NCI-H2029 (cell line): ENCODE measurements around the gene SREK1IP1.

Experiments used
- DNase-seq: peaks from one replicate; lab custom pipeline; 2025; lab: John Stamatoyannopoulos, UW

Gene SREK1IP1

DNA sequence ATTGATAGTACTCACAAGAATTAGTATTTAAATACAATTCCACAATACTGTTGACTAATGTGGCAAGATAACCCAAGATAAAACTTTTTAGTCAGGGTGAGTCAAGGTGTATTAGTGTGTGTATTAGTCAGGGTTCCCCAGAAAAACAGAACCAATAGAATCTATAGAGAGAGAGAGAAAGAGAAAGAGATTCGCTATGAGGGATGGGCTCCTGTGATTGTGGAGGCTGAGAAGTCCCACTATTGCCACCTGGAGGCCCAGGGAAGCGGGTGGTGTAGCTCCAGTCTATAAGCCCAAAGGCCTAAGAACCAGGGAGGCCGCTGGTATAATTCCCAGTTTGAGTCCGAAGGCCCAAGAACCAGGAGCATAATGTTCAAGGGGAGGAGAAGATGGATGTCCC lies 88.2 kb downstream of the SREK1IP1 start:
- no peak for DNase-seq

DNA sequence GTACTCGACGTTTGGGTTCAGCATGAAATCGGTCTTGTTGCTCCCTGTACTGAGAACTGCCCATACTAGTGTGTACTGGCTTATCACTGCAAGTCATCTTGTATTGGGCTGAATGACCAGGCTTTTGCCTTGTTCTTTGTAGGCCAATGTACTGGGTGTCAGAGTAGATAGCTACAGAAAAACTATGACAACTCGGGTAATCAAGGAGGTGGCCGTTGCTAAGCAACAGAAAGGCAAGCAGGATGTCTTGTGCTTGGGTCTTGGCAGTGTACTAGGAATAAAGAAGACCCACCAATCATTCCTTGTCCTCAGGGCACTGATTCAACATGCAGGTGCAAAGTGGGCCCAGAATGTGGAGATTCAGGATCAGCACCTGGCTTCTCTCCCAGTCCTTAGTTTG lies 90.1 kb downstream of the SREK1IP1 start:
- DNase-seq, result no peak

DNA sequence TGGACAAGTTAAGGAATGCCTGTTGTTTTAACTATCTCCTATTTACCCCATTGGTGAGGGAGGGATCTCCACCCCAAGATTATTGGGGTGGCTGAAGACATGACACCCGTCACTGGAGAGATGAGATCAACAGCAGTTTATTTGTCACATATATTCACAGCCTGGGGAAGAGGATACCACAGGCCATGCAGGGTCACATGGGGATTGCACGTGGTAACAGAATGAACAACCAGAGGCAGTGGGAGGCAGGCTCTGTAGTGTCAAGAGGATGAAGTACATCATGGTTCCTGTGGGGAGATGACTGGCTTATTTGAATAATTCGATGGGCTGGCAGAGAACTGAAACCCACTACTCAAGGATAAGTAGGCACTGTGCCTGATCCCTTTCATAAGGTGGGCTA lies 96.8 kb downstream of the SREK1IP1 start:
- no peak for DNase-seq

DNA sequence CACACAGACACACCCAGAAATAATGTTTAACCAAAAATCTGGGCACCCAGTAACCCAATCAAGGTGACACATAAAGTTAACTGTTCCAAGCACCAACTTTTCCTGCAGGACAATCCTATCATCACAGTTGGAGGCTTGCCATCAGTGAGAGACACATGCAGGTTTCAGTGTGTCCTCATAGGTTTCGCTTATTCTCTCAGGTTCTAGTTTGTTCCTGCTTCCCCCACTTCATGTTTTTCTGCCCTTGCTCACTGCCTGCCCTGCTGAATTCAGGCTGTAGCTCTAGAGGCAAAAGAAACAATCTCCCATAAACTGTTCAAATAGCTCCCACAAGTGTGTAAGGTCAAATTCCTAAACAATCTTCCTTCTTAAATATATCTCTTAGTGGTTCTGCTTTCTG lies 98.2 kb downstream of the SREK1IP1 start:
- no peak for DNase-seq
